Fibroblast of lung (primary cell): Measurements from ENCODE around the gene ZNF469. TPM values are rescaled to one million over a fixed set of nuclear protein-coding genes. Genes with fewer than 3 reads are reported as not detected.
A peak's percentile ranks its signal among the peaks of the same experiment; 100 is the strongest.

Experiments used
- DNase-seq, 2 donors: peaks; one replicate each; pipeline versions ENCODE4 v3.0.0 to v3.0.0-alpha.2; 2010; ENCODE audit warnings: low read depth in 2 of 2
- H2AFZ ChIP-seq: 2 replicates; pipeline ENCODE4 v1.5.1; 2012; ENCODE audit warnings: low read length, control low read depth, inconsistent platforms
- H3K27ac ChIP-seq: 2 replicates; pipeline ENCODE4 v1.5.1; 2011; ENCODE audit warnings: low read length, control low read depth; ENCODE audit not compliant: insufficient read depth
- H3K27me3 ChIP-seq: 2 replicates; pipeline ENCODE4 v1.5.1; 2011; ENCODE audit warnings: mild to moderate bottlenecking, low read length; ENCODE audit not compliant: control insufficient read depth, insufficient read depth
- H3K36me3 ChIP-seq: 2 replicates; pipeline ENCODE4 v1.5.1; 2011; ENCODE audit warnings: low read length; ENCODE audit not compliant: control insufficient read depth, insufficient read depth
- H3K4me1 ChIP-seq: 2 replicates; pipeline ENCODE4 v1.5.1; 2011; ENCODE audit warnings: low read length; ENCODE audit not compliant: control insufficient read depth, insufficient read depth; ENCODE audit errors: extremely low read depth
- H3K4me2 ChIP-seq: 2 replicates; pipeline ENCODE4 v1.5.1; 2011; ENCODE audit warnings: low read length, control low read depth; ENCODE audit not compliant: insufficient read depth; ENCODE audit errors: extremely low read depth
- H3K4me3 ChIP-seq, 4 experiments: fragments of 200-600 bp in 1 of 4; sonication (generic) in 1 of 4; replicated peaks in 1 of 4; 2 replicates each; pipeline ENCODE4 v1.5.1; 2011 to 2016; ENCODE audit warnings: low read length in 4 of 4, low read depth in 3 of 4, mild to moderate bottlenecking in 3 of 4, control low read depth in 2 of 4, inconsistent platforms in 1 of 4, mixed read lengths in 1 of 4; ENCODE audit not compliant: insufficient read depth in 1 of 4; ENCODE audit errors: control extremely low read depth in 1 of 4
- H3K79me2 ChIP-seq: 2 replicates; pipeline ENCODE4 v1.5.1; 2012; ENCODE audit warnings: mild to moderate bottlenecking, low read length, inconsistent platforms; ENCODE audit not compliant: control insufficient read depth, insufficient read depth
- H3K9ac ChIP-seq: 2 replicates; pipeline ENCODE4 v1.5.1; 2011; ENCODE audit warnings: mild to moderate bottlenecking, low read length, control low read depth; ENCODE audit not compliant: insufficient read depth
- H3K9me3 ChIP-seq: 2 replicates; pipeline ENCODE4 v1.5.1; 2012; ENCODE audit warnings: low read depth, low read length; ENCODE audit not compliant: control insufficient read depth, insufficient read depth
- H4K20me1 ChIP-seq: 2 replicates; pipeline ENCODE4 v1.5.1; 2011; ENCODE audit warnings: low read length; ENCODE audit not compliant: control insufficient read depth, insufficient read depth; ENCODE audit errors: extremely low read depth
- EZH2 ChIP-seq: IDR thresholded peaks from 2 replicates; pipeline ENCODE4 v1.5.1; 2012; ENCODE audit warnings: low read length, control low read depth, mild to moderate bottlenecking; ENCODE audit errors: missing control alignments
- polyA plus RNA-seq, 2 donors: library from polyadenylated mRNA; depleted of rRNA in 1 of 2; stranded (reverse) in 1 of 2; unstranded in 1 of 2; fragments of >200 nt; gene quantifications; 2 replicates each; pipeline ENCODE4 v1.2.1, GENCODE V29; 2011 to 2012; ENCODE audit warnings: missing spikeins in 1 of 2
- total RNA-seq: library from RNA; depleted of rRNA; stranded (reverse); fragments of >200 nt; gene quantifications from 2 replicates; pipeline ENCODE4 v1.2.1, GENCODE V29; 2014
- TF ChIP-seq, protein P1 (sequence below), 2 donors: IDR thresholded peaks in 1 of 2; conservative IDR thresholded peaks in 1 of 2; 1 replicate in 1 of 2; 2 replicates in 1 of 2; pipeline ENCODE4 v1.5.1; 2011 to 2012; ENCODE audit warnings: low read length in 2 of 2, control low read depth in 1 of 2, inconsistent platforms in 1 of 2, low read depth in 1 of 2, mild to moderate bottlenecking in 1 of 2

The ZNF469 gene
- total and polyA plus RNA-seq, 2 donors (not counting 1 experiment from before 2014, with no cell fraction given), result 0.82 to 1.5 TPM

DNA sequence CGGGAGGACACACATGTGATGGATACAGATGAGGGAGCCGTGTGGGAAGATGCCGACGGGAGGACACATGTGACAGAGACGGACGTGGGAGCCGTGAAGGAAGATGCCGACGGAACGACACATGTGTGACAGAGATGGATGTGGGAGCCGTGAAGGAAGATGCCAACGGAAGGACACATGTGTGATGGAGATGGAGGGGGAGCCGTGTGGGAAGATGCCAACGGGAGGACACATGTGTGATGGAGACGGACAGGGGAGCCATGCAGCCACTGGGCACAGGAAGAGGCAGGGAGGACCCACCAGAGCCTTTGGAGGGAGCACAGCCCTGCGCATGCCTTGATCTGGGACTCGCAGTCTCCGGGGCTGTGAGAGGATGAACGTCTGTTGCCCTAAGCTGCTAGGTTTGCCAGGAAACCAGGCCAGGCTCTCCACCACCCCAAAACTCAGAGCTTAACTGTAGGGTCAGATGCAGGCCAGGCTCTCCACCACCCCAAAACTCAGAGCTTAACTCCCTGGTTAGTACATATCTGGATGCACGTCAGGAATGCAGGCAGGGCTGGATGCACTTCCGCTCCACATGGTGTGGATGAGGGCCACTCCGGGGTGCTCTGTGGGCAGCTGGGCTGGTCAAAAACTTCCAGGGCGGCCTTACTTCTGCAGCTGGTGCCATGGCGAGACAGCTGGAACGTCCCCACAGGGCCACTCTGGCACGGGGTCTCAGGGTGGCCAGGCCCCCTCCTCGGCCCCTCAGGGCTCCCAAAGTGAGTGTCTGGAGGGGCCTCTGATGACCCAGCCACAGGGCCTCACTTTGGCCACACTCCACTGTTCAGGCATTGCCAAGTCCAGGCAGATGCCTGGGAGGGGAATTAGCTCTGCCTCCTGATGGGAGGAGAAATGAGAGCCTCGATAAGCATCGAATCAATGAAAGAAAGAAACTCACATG, 47.7 kb upstream of the ZNF469 start:
- Histone ChIP-seq H3K4me3 (no peak overlapping the region), H3K27ac (no peak overlapping the region), H3K4me1 (peaks cover 23% of the 10 kb centered on the region), H3K9ac (no peak overlapping the region), H3K36me3 (no peaks in the 10 kb centered on the region), H3K4me2 (no peak overlapping the region), H3K27me3 (no peaks in the 10 kb centered on the region), H3K79me2 (no peaks in the 10 kb centered on the region), H3K9me3 (no peaks in the 10 kb centered on the region), H2AFZ (no peak overlapping the region), H4K20me1 (no peaks in the 10 kb centered on the region)
- TF ChIP-seq, protein P1, sequence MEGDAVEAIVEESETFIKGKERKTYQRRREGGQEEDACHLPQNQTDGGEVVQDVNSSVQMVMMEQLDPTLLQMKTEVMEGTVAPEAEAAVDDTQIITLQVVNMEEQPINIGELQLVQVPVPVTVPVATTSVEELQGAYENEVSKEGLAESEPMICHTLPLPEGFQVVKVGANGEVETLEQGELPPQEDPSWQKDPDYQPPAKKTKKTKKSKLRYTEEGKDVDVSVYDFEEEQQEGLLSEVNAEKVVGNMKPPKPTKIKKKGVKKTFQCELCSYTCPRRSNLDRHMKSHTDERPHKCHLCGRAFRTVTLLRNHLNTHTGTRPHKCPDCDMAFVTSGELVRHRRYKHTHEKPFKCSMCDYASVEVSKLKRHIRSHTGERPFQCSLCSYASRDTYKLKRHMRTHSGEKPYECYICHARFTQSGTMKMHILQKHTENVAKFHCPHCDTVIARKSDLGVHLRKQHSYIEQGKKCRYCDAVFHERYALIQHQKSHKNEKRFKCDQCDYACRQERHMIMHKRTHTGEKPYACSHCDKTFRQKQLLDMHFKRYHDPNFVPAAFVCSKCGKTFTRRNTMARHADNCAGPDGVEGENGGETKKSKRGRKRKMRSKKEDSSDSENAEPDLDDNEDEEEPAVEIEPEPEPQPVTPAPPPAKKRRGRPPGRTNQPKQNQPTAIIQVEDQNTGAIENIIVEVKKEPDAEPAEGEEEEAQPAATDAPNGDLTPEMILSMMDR (conservative IDR thresholded peaks at IDR 0.05 in 1 of 2, IDR thresholded peaks at IDR 0.05 in 1 of 2; ENCODE audit: low read depth in 1 of 2, low read length in 2 of 2), result no peak
- peak in 1 of 2 donors; percentile 34 for DNase-seq

- no peak overlapping the region for H2AFZ ChIP-seq
- H3K27ac ChIP-seq, result no peak overlapping the region
- no peak overlapping the region for H3K4me2 ChIP-seq
- peak in 1 of 2 donors; percentile 61 for DNase-seq
- no peaks in the 10 kb centered on the region for H3K36me3 ChIP-seq
- no peak overlapping the region for H3K4me3 ChIP-seq
- H3K27me3 ChIP-seq, result no peaks in the 10 kb centered on the region
- peaks cover 17% of the 10 kb centered on the region for H3K4me1 ChIP-seq
- H3K79me2 ChIP-seq, result no peaks in the 10 kb centered on the region
- no peak for TF ChIP-seq EZH2
- TF ChIP-seq, protein P1 (conservative IDR thresholded peaks at IDR 0.05 in 1 of 2, IDR thresholded peaks at IDR 0.05 in 1 of 2; ENCODE audit: low read depth in 1 of 2, low read length in 2 of 2), result no peak
- H3K9me3 ChIP-seq, result no peaks in the 10 kb centered on the region
- H4K20me1 ChIP-seq, result no peaks in the 10 kb centered on the region
- H3K9ac ChIP-seq, result no peak overlapping the region
Observed at GRCh38 chr16:88337021-88337420, 45.7 kb upstream of the ZNF469 start.

DNA sequence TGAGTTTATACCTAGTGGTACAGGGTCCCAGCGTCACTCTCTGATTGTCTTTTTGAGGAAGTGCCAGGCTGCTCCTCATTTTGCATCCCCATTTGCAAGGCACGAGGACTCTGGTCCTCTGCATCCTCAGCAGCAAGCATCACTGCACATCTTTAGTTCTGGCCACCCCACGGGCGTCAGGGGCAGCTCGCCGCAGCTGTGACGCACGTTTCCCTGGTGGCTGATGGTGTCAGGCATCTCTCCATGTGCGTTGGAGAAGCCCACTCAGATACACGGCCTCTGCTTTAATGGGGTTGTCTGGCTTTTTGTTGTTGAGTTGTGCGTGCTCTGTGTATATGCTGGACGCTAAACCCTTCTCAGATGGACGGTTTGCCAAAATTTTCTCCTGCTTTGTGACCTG, 45.2 kb upstream of the ZNF469 start:
- TF ChIP-seq, protein P1 (conservative IDR thresholded peaks at IDR 0.05 in 1 of 2, IDR thresholded peaks at IDR 0.05 in 1 of 2; ENCODE audit: low read depth in 1 of 2, low read length in 2 of 2), result no peak
- TF ChIP-seq EZH2, result no peak
- Histone ChIP-seq H3K27ac (no peak overlapping the region), H3K9me3 (no peaks in the 10 kb centered on the region), H3K27me3 (no peaks in the 10 kb centered on the region), H3K4me3 (no peak overlapping the region), H2AFZ (no peak overlapping the region), H3K4me1 (peaks cover 14% of the 10 kb centered on the region), H3K9ac (no peak overlapping the region), H3K79me2 (no peaks in the 10 kb centered on the region), H3K36me3 (no peaks in the 10 kb centered on the region), H3K4me2 (no peak overlapping the region), H4K20me1 (no peaks in the 10 kb centered on the region)
- no peak for DNase-seq
